Activated B cell treated with CpG ODN at 0.5 μM for 24 hours (primary cell): Measurements from ENCODE around the gene CCPG1. TPM values are rescaled to one million over a fixed set of nuclear protein-coding genes. Genes with fewer than 3 reads are reported as not detected.
"Not testable (repeated sequence)": the region's sequence is repeated elsewhere in the genome, so short reads cannot be mapped to it uniquely, and the experiment has no call there.

Experiments
- ATAC-seq: fragments of 200-7000 bp; cut with Tn5 transposase; one replicate; pipeline ENCODE4 v1.10.0; 2021; ENCODE audit warnings: low read depth, mild to moderate bottlenecking, moderate library complexity
- CTCF ChIA-PET: fragments of 350-600 bp; sonication (Branson Sonifier 250); formaldehyde crosslinking; loops from one replicate; lab custom pipeline; 2021; ENCODE audit warnings: antibody characterized with exemption; lab: Charles Lee
- POLR2A ChIA-PET: fragments of 350-600 bp; sonication (Branson Sonifier 250); formaldehyde crosslinking; loops from one replicate; lab custom pipeline; 2021; ENCODE audit warnings: antibody characterized with exemption; lab: Charles Lee
- DNase-seq: peaks from one replicate; pipeline ENCODE4 v3.0.0; 2022
- H3K27ac Mint-ChIP-seq: one replicate; pipeline ENCODE4 v1.8.0; 2020; ENCODE audit warnings: mixed read lengths
- H3K27me3 Mint-ChIP-seq: one replicate; pipeline ENCODE4 v1.8.0; 2021; ENCODE audit warnings: mixed read lengths
- H3K36me3 Mint-ChIP-seq: one replicate; pipeline ENCODE4 v1.8.0; 2021; ENCODE audit warnings: low read depth, mixed read lengths
- H3K4me1 Mint-ChIP-seq: one replicate; pipeline ENCODE4 v1.8.0; 2021; ENCODE audit warnings: mixed read lengths
- H3K4me3 Mint-ChIP-seq: one replicate; pipeline ENCODE4 v1.8.0; 2020; ENCODE audit warnings: mild to moderate bottlenecking, mixed read lengths
- H3K9me3 Mint-ChIP-seq: one replicate; pipeline ENCODE4 v1.8.0; 2020; ENCODE audit warnings: mixed read lengths
- CTCF ChIP-seq: fragments of 200-600 bp; IDR thresholded peaks from one replicate; pipeline ENCODE4 v1.8.0; 2022; ENCODE audit warnings: antibody characterized with exemption, mild to moderate bottlenecking
- intact Hi-C: fragments of 100-400 bp; cut with micrococcal nuclease; formaldehyde crosslinking; loops from one replicate; pipeline ENCODE4 v1.15.1; 2024
- total RNA-seq: library from RNA; stranded (reverse); gene quantifications from 2 replicates; pipeline ENCODE4 v1.2.3, GENCODE V29; 2022

CCPG1 gene
- total RNA-seq = 11.9 and 16.2 TPM in 2 replicates

DNA sequence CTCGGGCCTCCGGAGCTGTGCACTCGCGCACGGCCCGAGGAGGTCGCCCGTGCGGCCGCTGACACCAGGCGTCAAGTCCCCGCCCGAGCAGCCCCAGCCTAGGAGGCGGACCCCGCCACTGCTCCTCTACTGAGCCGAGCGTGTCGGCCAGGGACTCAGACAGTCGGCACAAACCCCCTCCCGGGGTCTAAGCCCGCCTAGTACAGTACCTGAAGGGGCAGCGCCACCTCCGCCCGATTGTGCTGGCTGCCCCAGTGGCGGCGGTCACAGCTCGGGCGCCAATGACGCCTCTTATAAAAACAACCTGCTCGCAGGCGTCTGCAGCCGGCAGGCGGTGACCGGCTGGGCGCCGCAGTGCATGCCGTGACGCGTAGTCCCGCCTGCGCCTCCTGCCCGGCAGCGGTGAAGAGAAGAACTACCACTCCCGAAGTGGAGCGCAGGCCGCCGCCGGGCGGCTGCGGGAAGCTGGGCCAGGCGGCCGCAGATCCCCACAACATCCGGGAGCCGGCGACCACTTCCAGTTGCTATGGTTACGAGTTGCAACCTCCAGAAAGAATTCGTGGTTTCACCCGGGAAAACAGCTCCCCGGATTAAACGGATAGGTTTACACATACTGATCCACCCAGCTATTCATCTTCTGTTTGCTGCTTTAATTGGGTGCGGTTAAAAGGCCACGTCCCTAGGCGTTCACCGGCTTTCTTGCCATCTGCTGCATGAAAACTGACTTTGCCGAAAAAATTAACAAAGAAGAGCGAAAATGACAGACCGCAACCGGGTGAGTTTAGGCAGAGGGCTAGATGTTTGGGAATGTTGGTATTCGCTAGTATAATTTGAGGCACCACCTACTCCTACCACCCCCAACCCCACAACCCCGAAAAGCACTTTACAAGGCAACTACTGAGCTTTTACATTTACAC, at the start of gene CCPG1, which contains the start of gene PIERCE2:
Gene CCPG1 (minus strand): TSS at position 348 of the 917 bp plus-strand sequence. CDS start 18,935 bp downstream, outside the sequence.
Gene PIERCE2 (plus strand): TSS at position 484 of the 917 bp plus-strand sequence. CDS start 274 bp downstream, at position 758.
- peak within 1 kb of the TSS; percentile 88 for H3K4me3 Mint-ChIP-seq
- ChIA-PET POLR2A (interaction anchor here (0.8 to 2.2 kb wide), 6 partner anchors 10 to 211 kb away, joined by 5 to 34 read pairs (median 7); partner anchors contain the start of genes PIGB, PIGBOS1 and RSL24D1), CTCF (interaction anchor here (0.8 to 2.2 kb wide), 8 partner anchors 27 to 211 kb away, joined by 3 to 15 read pairs (median 5); partner anchors contain the start of genes PIGB and PIGBOS1)
- DNase-seq (peak; percentile 85), ATAC-seq (peak; percentile 93)
- H3K9me3 Mint-ChIP-seq = no peaks in the 10 kb centered on the region
- peak; percentile 46 for TF ChIP-seq CTCF
- peaks cover 26% of the 10 kb centered on the region for H3K4me1 Mint-ChIP-seq
- peaks cover 2% of the 10 kb centered on the region for H3K36me3 Mint-ChIP-seq
- intact Hi-C loops = loop anchor here (1.0 to 2.0 kb wide), 6 partner anchors 27 to 212 kb away; partner anchors contain the start of genes PIGB, PIGBOS1 and RSL24D1
- H3K27me3 Mint-ChIP-seq = no peaks in the 10 kb centered on the region
- H3K27ac Mint-ChIP-seq = peak within 1 kb of the TSS; percentile 88

- Mint-ChIP-seq H3K36me3 (peaks cover 3% of the 10 kb centered on the region), H3K4me3 (no peak overlapping the region), H3K9me3 (peaks cover 14% of the 10 kb centered on the region), H3K4me1 (no peaks in the 10 kb centered on the region), H3K27me3 (peaks cover 6% of the 10 kb centered on the region), H3K27ac (no peak overlapping the region)
- intact Hi-C loops = no loop called here
- ChIA-PET POLR2A (no interaction called here), CTCF (no interaction called here)
- no peak for DNase-seq
- no peak for ATAC-seq
- no peak for TF ChIP-seq CTCF
Observed at GRCh38 chr15:55457401-55458022, 49.4 kb upstream of the CCPG1 start.

GRCh38 chr15:55447030-55447394, 38.9 kb upstream of the CCPG1 start:
- H3K36me3 Mint-ChIP-seq, POLR2A ChIA-PET, CTCF ChIA-PET, H3K27me3 Mint-ChIP-seq, H3K4me3 Mint-ChIP-seq, intact Hi-C loops, H3K27ac Mint-ChIP-seq, ATAC-seq, DNase-seq, H3K9me3 Mint-ChIP-seq, H3K4me1 Mint-ChIP-seq: not testable (repeated sequence)

DNA sequence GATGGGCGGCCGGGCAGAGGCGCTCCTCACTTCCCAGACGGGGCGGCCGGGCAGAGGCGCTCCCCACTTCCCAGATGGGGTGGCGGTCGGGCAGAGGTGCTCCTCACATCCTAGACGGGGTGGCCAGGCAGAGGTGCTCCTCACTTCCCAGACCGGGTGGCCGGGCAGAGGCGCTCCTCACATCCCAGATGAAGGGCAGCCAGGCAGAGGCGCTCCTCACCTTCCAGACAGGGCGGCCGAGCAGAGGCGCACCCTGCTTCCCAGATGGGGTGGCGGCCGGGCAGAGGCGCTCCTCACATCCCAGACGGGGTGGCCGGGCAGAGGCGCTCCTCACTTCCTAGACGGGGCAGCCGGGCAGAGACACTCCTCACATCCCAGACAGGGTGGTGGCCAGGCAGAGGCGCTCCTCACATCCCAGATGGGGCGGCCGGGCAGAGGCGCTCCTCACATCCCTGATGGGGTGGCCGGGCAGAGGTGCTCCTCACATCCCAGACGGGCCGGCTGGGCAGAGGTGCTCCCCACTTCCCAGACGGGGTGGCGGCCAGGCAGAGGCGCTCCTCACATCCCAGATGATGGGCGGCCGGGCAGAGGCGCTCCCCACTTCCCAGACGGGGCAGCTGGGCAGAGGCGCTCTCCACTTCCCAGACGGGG, 38.3 kb upstream of the CCPG1 start:
- H3K9me3 Mint-ChIP-seq, intact Hi-C loops, DNase-seq, CTCF ChIA-PET, H3K4me1 Mint-ChIP-seq, H3K27me3 Mint-ChIP-seq, H3K36me3 Mint-ChIP-seq, POLR2A ChIA-PET, ATAC-seq, H3K4me3 Mint-ChIP-seq, H3K27ac Mint-ChIP-seq: not testable (repeated sequence)

GRCh38 chr15:55445936-55446335, 37.8 kb upstream of the CCPG1 start:
- DNase-seq, H3K27ac Mint-ChIP-seq, ATAC-seq, H3K36me3 Mint-ChIP-seq, POLR2A ChIA-PET, H3K27me3 Mint-ChIP-seq, H3K4me1 Mint-ChIP-seq, H3K4me3 Mint-ChIP-seq, H3K9me3 Mint-ChIP-seq, intact Hi-C loops, CTCF ChIA-PET: not testable (repeated sequence)

GRCh38 chr15:55443141-55443540, 35.0 kb upstream of the CCPG1 start:
- H3K4me1 Mint-ChIP-seq, CTCF ChIA-PET, intact Hi-C loops: not testable (repeated sequence)

More at GRCh38 chr15:55443141-55443540, 35.0 kb upstream of the CCPG1 start:
- DNase-seq, H3K36me3 Mint-ChIP-seq, H3K27ac Mint-ChIP-seq, H3K27me3 Mint-ChIP-seq, POLR2A ChIA-PET, H3K4me3 Mint-ChIP-seq, H3K9me3 Mint-ChIP-seq, ATAC-seq: not testable (repeated sequence)
